IMR-90 (cell line): ENCODE measurements around the gene PRPF6.

Experiments
- CHD1 ChIP-seq: IDR thresholded peaks from 2 replicates; pipeline ENCODE4 v1.6.1; 2012; ENCODE audit warnings: low read depth, low read length, improper control_type of control experiment
- CTCF ChIP-seq: conservative IDR thresholded peaks from 2 replicates; pipeline ENCODE4 v1.5.1; 2012; ENCODE audit warnings: mild to moderate bottlenecking, low read depth, low read length, improper control_type of control experiment
- MAFK ChIP-seq: IDR thresholded peaks from 2 replicates; pipeline ENCODE4 v1.6.1; 2012; ENCODE audit warnings: low read depth, low read length, improper control_type of control experiment
- MAZ ChIP-seq: IDR thresholded peaks from 2 replicates; pipeline ENCODE4 v1.6.1; 2012; ENCODE audit warnings: low read depth, mild to moderate bottlenecking, low read length, improper control_type of control experiment, moderate library complexity, borderline replicate concordance
- NFE2L2 ChIP-seq: fragments of 150-350 bp; IDR thresholded peaks from 2 replicates; pipeline ENCODE4 v1.6.1; 2016; ENCODE audit warnings: low read depth, mild to moderate bottlenecking, low read length
- POLR2A ChIP-seq: IDR thresholded peaks from 2 replicates; pipeline ENCODE4 v1.6.1; 2012; ENCODE audit warnings: mild to moderate bottlenecking, low read depth, low read length
- RAD21 ChIP-seq: IDR thresholded peaks from 2 replicates; pipeline ENCODE4 v1.6.1; 2012; ENCODE audit warnings: low read length, improper control_type of control experiment
- RFX5 ChIP-seq: IDR thresholded peaks from 2 replicates; pipeline ENCODE4 v1.8.0; 2012; ENCODE audit warnings: low read depth, mild to moderate bottlenecking, low read length, moderate library complexity
- USF2 ChIP-seq: fragments of 150-350 bp; IDR thresholded peaks from 2 replicates; pipeline ENCODE4 v1.6.1; 2017; ENCODE audit warnings: mild to moderate bottlenecking, antibody characterized with exemption, low read length, low read depth

- no peak for TF ChIP-seq POLR2A
- TF ChIP-seq CTCF, result no peak
- TF ChIP-seq RAD21, result no peak
- TF ChIP-seq USF2, result no peak
- no peak for TF ChIP-seq RFX5
- no peak for TF ChIP-seq CHD1
- TF ChIP-seq MAZ, result no peak
- TF ChIP-seq NFE2L2, result no peak
- no peak for TF ChIP-seq MAFK
These were observed 23.2 kb downstream of the PRPF6 start for GRCh38 chr20:64003960-64004725.
